Measurements from ENCODE around the gene BHMT2.
A peak's percentile ranks its signal among the peaks of the same experiment; 100 is the strongest.

Gene BHMT2

GRCh38 chr5:79070350-79070667 is 742 bp downstream of the BHMT2 start:
- no peak for DNase-seq

GRCh38 chr5:79074641-79075040 is 5.1 kb downstream of the BHMT2 start:
- DNase-seq = peak; percentile 47

- DNase-seq = no peak
Measured at GRCh38 chr5:79075646-79076426, 6.3 kb downstream of the BHMT2 start.

GRCh38 chr5:79076819-79077218 is 7.3 kb downstream of the BHMT2 start:
- no peak for DNase-seq

- DNase-seq = no peak
Measured at GRCh38 chr5:79077680-79078365, 8.3 kb downstream of the BHMT2 start.

- no peak for DNase-seq
Measured at GRCh38 chr5:79080804-79081203, 11.2 kb downstream of the BHMT2 start.

- DNase-seq = no peak
Measured at GRCh38 chr5:79081779-79082178, 12.2 kb downstream of the BHMT2 start.

- no peak for DNase-seq
Measured at GRCh38 chr5:79086116-79086515, 16.5 kb downstream of the BHMT2 start.

GRCh38 chr5:79088507-79088906 is 18.9 kb downstream of the BHMT2 start:
- no peak for DNase-seq

GRCh38 chr5:79091064-79091463 is 21.5 kb downstream of the BHMT2 start:
- no peak for DNase-seq

GRCh38 chr5:79093762-79094161 is 24.2 kb downstream of the BHMT2 start:
- DNase-seq = no peak

GRCh38 chr5:79105868-79106267 is 36.3 kb downstream of the BHMT2 start:
- no peak for DNase-seq

GRCh38 chr5:79107020-79107796 is 37.6 kb downstream of the BHMT2 start:
- DNase-seq = peak; percentile 53

GRCh38 chr5:79108086-79108485 is 38.5 kb downstream of the BHMT2 start:
- no peak for DNase-seq

- DNase-seq = no peak
Measured at GRCh38 chr5:79108792-79109191, 39.2 kb downstream of the BHMT2 start.

GRCh38 chr5:79109527-79110492 is 40.2 kb downstream of the BHMT2 start:
- no peak for DNase-seq

- DNase-seq = no peak
Measured at GRCh38 chr5:79111387-79111959, 41.9 kb downstream of the BHMT2 start, which contains the start of gene BHMT. BHMT (plus strand) TSS chr5:79111809; CDS start chr5:79111886, 77 bp downstream.

GRCh38 chr5:79111960-79112702 is 42.6 kb downstream of the BHMT2 start:
- DNase-seq = no peak

- no peak for DNase-seq
Measured at GRCh38 chr5:79112703-79113058, 43.1 kb downstream of the BHMT2 start.

- DNase-seq = no peak
Measured at GRCh38 chr5:79119486-79119885, 49.9 kb downstream of the BHMT2 start.

GRCh38 chr5:79120221-79120620 is 50.7 kb downstream of the BHMT2 start:
- no peak for DNase-seq

- no peak for DNase-seq
Measured at GRCh38 chr5:79122973-79123372, 53.4 kb downstream of the BHMT2 start.
